ENCODE results near the gene TRIM49D2.
"Not testable (repeated sequence)": the region's sequence is repeated elsewhere in the genome, so short reads cannot be mapped to it uniquely, and the experiment has no call there.

The TRIM49D2 gene, protein sequence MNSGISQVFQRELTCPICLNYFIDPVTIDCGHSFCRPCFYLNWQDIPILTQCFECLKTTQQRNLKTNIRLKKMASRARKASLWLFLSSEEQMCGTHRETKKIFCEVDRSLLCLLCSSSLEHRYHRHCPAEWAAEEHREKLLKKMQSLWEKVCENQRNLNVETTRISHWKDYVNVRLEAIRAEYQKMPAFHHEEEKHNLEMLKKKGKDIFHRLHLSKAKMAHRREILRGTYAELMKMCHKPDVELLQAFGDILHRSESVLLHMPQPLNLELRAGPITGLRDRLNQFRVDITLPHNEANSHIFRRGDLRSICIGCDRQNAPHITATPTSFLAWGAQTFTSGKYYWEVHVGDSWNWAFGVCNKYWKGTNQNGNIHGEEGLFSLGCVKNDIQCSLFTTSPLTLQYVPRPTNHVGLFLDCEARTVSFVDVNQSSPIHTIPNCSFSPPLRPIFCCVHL

DNA sequence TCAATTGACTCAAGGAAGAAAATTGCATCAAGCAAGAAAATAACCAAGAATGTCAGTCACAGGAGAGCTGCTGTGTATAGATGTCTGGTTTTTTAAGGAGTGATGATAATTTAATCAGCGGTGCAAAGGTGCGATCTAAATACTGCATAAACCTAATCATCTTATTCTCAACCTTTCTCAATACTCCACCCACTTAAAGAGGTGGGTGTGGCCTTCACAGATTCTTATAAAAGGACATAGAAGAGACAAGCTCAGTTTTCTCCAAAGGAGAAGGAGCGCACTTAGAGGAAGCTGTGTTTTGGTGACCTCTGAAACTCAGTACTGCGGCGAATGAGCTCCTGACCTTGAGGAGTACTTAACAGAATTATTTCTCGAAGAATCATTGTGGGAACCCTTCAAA is at the start of gene TRIM49D2:
Gene TRIM49D2, plus strand, starts transcription at position 301 of the 400 bp plus-strand sequence. CDS start 2,698 bp downstream, outside the sequence.
- DNase-seq = not testable (repeated sequence)

DNA sequence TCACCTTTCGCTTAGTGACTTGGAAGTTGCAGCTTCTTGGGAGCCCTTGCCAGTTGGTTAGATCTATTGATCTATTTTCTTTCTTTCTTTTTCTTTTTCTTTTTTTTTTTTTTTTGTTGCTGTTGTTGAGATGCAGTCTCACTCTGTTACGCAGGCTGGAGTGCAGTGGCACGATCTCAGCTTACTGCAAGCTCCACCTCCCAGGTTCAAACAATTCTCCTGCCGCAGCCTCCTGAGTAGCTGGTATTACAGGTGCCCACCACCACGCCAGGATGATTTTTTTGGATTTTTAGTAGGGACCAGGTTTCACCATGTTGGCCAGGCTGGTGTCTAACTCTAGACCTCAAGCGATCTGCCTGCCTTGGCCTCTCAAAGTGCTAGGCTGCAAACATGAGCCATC is 46.4 kb upstream of the TRIM49D2 start:
- DNase-seq = not testable (repeated sequence)

DNA sequence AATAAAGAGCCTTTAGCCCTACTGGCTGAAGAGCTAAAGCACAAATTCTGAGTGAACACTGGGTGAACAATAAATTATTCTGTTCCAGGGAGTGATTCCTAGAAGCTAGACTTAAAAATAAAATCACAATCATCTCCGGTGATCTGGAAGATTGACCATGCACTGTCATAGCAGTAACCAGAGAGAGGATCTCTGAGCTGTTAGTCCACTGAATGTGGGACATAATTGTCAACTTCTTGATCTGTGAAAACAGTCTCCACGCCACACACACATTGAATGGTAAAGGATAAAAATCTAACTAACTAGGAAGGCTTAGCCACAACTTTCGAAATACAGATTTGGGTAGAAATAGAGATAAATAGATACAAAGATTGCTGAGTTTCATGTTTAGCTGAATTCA is 30.6 kb upstream of the TRIM49D2 start:
- not testable (repeated sequence) for DNase-seq

DNA sequence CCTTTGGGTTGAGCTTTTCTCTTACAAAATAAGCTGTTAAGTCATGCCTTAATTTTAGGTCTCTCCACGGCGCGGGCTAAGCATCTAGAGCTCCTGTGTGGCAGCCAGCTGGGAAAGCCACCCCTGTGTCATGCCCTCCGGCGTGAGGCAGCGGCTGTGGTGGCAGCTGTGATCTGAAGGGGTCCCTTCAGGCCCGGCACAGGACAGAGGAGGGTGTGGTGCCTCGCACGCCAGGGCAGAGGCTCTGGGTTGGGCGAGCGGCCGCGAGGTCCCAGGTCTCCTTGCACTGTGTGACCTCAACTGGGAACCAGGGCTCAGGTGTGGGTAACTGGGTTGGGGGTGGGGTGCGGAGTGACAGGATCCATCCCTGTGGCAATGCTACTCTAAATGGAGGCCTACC is 23.1 kb upstream of the TRIM49D2 start:
- DNase-seq = not testable (repeated sequence)

DNA sequence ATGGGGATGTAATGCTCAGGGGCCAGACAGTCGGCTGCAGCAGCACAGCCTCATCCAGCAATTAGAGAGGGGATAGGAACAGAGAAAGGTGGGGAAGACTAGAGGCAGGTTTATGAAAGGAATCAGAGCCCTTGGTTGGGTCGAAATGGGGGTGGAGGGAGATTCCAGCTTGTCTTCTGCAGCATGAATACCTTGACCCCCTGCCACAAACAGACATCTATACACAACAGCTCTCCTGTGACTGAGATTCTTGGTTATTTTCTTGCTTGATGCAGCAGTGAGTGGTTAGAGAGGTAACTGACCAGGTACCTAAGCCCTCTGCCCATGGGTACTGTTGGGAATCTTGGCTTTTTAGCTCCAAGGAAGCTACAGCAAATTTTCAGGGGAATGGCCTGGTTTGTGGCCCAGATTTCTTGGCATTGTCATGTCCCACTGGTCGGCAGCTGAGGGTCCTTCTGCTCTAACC is 1.6 kb upstream of the TRIM49D2 start, which contains the start of gene TRIM49D1:
Gene TRIM49D1, minus strand, starts transcription at position 51 of the 466 bp plus-strand sequence. CDS start 4,535 bp downstream, outside the sequence.
- DNase-seq = no peak

DNA sequence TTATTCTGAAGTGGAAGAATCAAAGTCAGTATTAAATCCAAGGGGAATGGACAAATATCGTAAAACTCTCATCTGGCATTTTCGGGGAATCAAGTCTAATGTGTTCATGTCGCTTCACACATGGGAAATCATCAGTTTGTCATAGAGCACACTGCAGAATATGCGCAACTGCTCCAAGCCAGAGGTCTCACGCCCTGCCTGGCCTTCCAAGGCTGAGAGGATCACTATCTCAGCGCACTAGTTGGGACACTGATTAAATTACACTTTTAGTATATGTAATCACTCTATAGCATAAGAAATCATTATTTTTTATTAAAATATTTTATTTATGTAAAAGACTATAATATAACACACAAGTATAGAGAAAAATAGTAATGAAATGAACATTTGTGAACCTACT is 37.0 kb downstream of the TRIM49D2 start:
- not testable (repeated sequence) for DNase-seq

DNA sequence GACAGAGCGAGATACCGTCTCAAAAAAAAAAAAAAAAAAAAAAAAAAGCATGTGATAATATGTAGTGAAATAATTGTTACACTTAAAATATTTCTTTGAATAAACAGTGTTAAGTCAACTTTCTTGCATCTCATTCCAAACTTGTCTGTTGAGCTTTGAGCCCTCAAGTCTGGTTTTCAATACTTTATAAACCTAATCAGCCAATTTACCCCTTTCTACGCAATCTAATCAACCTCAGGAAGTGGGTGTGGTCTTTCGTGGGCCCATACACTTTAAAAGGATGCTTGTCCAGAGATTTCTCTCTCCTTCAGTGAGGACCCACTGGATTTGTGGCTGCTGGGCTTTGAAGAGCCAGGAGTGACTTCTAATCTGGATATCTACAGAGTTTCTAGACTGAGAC is 41.9 kb downstream of the TRIM49D2 start, which contains the start of gene TRIM64:
Gene TRIM64, plus strand, starts transcription at position 301 of the 400 bp plus-strand sequence. CDS start 2,467 bp downstream, outside the sequence.
- DNase-seq = not testable (repeated sequence)

All from activated effector memory CD4-positive, alpha-beta T cell treated with anti-CD3 and anti-CD28 coated beads, Interleukin-2, amount 50 U/mL, for 16 hours (primary cell).